GM18873 (cell line): ENCODE results near the gene TMEM30A.

Experiments used
- ATAC-seq: cut with Tn5 transposase; IDR thresholded peaks from one replicate; pipeline ENCODE4 v1.9.1; 2021; ENCODE audit warnings: mild to moderate bottlenecking, moderate library complexity, moderate number of reproducible peaks; ENCODE audit not compliant: unreplicated experiment, low FRiP score

The TMEM30A gene

GRCh38 chr6:75284632-75285282 lies at the start of gene TMEM30A:
TSS of gene TMEM30A (minus strand) at chr6:75284792. CDS start at chr6:75284638, 154 bp downstream.
- peak; percentile 91 for ATAC-seq

GRCh38 chr6:75333676-75334200 lies 49.1 kb upstream of the TMEM30A start:
- ATAC-seq, result no peak

GRCh38 chr6:75331151-75331550 lies 46.6 kb upstream of the TMEM30A start:
- ATAC-seq, result no peak

GRCh38 chr6:75329703-75330102 lies 45.1 kb upstream of the TMEM30A start:
- no peak for ATAC-seq

GRCh38 chr6:75327807-75328206 lies 43.2 kb upstream of the TMEM30A start:
- ATAC-seq, result no peak

DNA sequence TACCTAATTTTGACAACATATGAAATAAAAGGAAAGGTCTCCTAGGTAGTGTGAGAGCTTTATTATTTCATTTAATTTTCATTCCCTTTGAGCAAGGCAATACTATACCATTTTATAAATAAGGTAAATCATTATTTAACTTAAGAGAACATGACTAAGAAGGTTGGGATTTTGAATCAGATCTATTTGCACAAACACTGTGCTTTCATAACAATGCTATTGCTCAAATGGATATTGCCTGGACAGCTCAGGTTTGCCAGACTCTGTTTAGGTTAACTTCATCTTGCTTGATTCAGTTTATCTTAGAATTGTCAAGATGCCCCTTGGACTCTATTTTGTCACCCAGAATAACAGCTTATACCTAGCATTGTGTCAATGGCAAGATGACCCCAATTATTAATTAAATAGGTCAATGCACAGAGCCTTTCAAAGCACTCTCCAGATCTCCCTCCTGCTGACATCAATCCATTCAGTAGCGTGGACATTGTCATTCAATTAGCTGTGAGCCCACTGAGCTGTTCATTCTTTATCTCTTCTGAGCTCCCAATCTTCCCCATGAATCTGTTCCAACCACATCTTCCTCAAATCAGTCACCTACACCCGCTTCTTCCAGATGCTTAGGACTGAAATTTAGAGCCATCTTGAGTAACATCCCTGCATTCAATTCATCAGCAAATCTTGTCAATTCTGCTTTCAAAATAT lies 42.1 kb upstream of the TMEM30A start:
- ATAC-seq, result no peak

GRCh38 chr6:75318900-75319299 lies 34.3 kb upstream of the TMEM30A start:
- no peak for ATAC-seq

DNA sequence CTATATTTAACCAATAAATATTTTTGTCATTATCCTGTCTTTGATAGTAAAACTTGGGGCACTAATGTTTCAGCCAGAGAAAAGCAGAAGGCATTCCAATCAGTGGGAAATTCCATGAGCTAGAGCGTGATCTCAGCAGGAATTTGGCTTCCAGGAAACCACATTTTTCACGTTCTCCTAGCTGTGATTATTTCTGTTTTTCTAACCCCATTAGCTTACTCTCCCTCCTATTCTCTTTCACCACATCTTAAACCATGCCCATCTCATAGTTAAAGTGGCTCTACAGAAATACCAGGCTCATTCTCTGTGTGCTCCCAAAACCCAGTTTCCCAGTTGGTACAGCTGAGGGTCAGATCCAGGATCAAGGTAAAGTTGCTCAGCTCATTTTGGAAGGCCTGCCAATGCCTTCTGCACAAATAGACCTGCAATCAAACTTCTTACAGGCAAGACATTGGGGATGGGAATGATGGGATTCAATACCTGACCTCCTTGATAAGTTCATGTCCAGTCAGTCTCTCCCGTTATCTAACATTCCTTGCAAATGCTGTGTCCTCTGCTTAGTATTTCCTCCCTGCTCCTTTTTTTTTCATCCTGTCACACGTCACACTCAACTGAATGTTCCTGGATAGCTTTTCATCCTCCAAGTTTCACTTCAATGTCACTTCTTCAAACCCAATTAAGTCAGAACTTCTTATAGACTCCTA lies 33.1 kb upstream of the TMEM30A start:
- ATAC-seq, result no peak

GRCh38 chr6:75315978-75316377 lies 31.4 kb upstream of the TMEM30A start:
- no peak for ATAC-seq

- ATAC-seq, result no peak
These were observed 23.8 kb upstream of the TMEM30A start for GRCh38 chr6:75308250-75308988.

DNA sequence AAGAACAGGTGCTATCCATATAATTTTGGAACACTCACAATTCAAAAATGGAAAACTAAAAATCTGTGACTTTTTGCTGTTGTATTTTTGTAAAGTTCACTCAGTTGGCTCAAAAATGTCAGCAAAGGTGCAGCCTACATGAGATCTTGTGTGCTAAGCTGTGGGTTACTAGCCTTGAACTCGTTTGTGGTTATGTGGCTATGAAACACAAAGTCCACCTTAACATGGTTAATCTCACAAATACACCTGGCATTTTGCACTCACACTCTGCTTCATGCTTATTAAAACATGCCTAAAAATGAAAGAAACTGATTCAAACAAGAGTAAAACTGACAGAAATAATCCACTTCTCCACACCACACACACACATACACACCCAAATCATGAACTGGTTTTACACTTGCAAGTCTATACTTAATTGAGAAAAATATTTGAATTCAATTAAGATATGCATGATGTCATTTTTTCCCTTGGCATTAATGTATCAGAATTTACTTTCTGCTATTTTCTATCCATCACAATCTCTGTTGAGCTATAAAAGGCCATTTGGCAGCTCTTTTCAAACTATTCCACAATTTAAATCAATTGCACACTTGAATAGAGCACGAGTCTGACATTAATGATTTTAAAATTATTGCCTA lies 22.9 kb upstream of the TMEM30A start:
- no peak for ATAC-seq

GRCh38 chr6:75306064-75306463 lies 21.5 kb upstream of the TMEM30A start:
- no peak for ATAC-seq

GRCh38 chr6:75305573-75305972 lies 21.0 kb upstream of the TMEM30A start:
- no peak for ATAC-seq

DNA sequence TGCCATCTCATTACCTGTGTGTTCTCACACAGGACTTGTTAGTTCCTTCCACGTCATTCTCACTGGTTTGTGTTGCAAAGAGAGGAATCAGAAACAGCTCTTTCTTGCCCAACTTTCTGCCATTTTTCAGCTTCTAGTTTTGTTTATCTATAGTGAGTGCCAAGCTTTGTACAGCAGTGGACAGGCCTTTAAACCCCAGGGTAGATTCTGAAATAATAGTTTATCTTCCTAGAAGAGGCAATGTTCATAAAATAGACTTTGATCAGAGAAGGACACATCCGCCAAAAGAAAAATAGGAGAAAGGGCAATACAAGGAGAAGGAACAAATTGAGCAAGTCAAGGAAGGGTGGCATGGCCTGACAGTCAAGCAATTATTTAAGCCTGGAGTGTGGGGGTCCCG lies 17.7 kb upstream of the TMEM30A start:
- ATAC-seq, result no peak

GRCh38 chr6:75301537-75301936 lies 16.9 kb upstream of the TMEM30A start:
- ATAC-seq, result no peak

- no peak for ATAC-seq
These were observed 16.5 kb upstream of the TMEM30A start for GRCh38 chr6:75301088-75301487.

GRCh38 chr6:75300531-75300855 lies 15.9 kb upstream of the TMEM30A start:
- no peak for ATAC-seq

DNA sequence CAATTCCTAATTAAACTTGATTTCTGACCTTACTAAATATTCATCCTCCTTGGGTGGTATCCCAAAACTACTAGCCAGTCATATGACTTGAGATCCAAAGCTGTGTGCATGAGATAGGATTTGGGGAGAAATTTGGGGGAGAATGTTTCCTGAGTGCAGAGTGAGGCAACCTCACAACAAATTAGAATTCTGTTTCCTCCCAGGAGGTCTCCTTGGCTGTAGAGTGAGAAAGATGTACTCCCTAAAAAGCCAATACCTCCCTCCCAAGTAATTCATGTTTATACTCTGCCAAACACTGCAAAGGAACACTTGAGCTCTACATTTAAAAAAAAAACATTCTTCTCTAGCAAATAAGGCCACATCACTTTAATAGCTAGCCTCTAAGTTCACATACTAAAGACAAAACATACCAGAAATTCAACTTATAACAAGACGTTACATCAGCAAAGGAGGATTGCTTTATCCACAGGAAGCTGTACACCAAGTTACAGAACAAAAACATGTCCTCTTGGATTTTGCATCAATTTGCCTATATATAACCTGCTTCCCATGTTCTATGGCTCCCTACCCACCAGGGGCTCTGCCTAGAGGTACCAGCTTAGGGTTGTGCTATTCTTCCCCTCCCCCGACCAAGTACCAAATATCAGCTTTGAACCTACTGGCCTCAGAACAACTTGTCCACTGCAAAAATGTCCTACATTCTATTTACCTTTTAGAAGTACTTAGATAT lies 15.4 kb upstream of the TMEM30A start:
- no peak for ATAC-seq
